Pancreas (tissue), 10 donors: Measurements from ENCODE around the gene HNRNPUL1. TPM values are rescaled to one million over a fixed set of nuclear protein-coding genes. Genes with fewer than 3 reads are reported as not detected.

Experiments used
- ATAC-seq, 4 donors: fragments of 200-7000 bp; cut with Tn5 transposase; one replicate each; pipeline versions ENCODE4 v1.8.0 to v1.9.1; 2020; ENCODE audit warnings: mild to moderate bottlenecking in 4 of 4, moderate library complexity in 4 of 4
- DNase-seq, 6 donors: peaks; one replicate each; pipeline ENCODE4 v3.0.0-alpha.2; 2020
- FAIRE-seq: peaks from 2 replicates; lab custom pipeline; 2012; peaks lifted over from hg19 to GRCh38; lab: Jason Lieb, UNC
- H3K27ac ChIP-seq, 4 donors: fragments of 200-600 bp; sonication (generic); 1 replicate in 3 of 4; 2 replicates in 1 of 4; pipeline versions ENCODE4 v1.5.0 to v1.8.0; 2020
- H3K27me3 ChIP-seq, 4 donors: fragments of 200-600 bp; one replicate each; pipeline ENCODE4 v1.8.0; 2021
- H3K36me3 ChIP-seq, 3 donors: fragments of 200-600 bp; sonication (generic) in 1 of 3; one replicate each; pipeline versions ENCODE4 v1.5.0 to v1.8.0; 2020 to 2021
- H3K4me1 ChIP-seq, 3 donors: fragments of 200-600 bp; one replicate each; pipeline ENCODE4 v1.8.0; 2021
- H3K4me3 ChIP-seq, 4 donors: fragments of 200-600 bp; sonication (generic) in 2 of 4; one replicate each; pipeline versions ENCODE4 v1.5.0 to v1.8.0; 2020 to 2021
- H3K9me3 ChIP-seq, 4 donors: fragments of 200-600 bp; one replicate each; pipeline ENCODE4 v1.8.0; 2021
- CTCF ChIP-seq, 4 donors: fragments of 200-600 bp; sonication (generic) in 3 of 4; IDR thresholded peaks; one replicate each; pipeline versions ENCODE4 v1.5.0 to v1.8.0; 2021; ENCODE audit warnings: antibody characterized with exemption in 4 of 4
- WGBS, 2 donors: extraction: QIAGEN DNeasy Blood & Tissue Kit; methylation state at CpG; one replicate each; pipeline ENCODE4 v1.1.7; 2013; 5-methylcytosine and 5-hydroxymethylcytosine counted together
- intact Hi-C, 3 donors: fragments of 100-400 bp; cut with DNase I; formaldehyde crosslinking; loops; one replicate each; pipeline versions ENCODE4 v1.11.1 to v1.14.2; 2022
- polyA plus RNA-seq, 2 donors: library from polyadenylated mRNA; stranded (reverse); fragments of 200-250 nt; gene quantifications; one replicate each; pipeline ENCODE4 v1.2.3, GENCODE V29; 2013
- total RNA-seq, 6 donors: library from RNA; stranded (reverse); fragmentation: NEBNext Ultra II Directional in 4 of 6; extraction: Animal tissue kit (Norgen Biotek cat#: 25700) in 4 of 6; gene quantifications; one replicate each; pipeline versions ENCODE4 v1.2.1 to v1.2.4, GENCODE V29; 2021 to 2023
- donor health status: healthy with polysubstance abuse.
- donor health status: DM: no; HTN: no; CAD: no; lungs with moderate emphysema.
- donor health status: DM: no; HTN: no; CAD: no.
- donor health status: control.
- donor health status: control.
- donor health status: Bipolar disorder and iron deficiency.
- donor health status: DM: yes; HTN: yes; CAD: no.
- donor health status: DM: no; HTN: no; CAD: no.
- donor health status: DM: no; HTN: no; CAD: no.
- donor health status: DM: yes; HTN: yes; CAD: no.

The HNRNPUL1 gene
- total and polyA plus RNA-seq, 8 donors, result 49.2 to 101 (median 82.1) TPM

- TF ChIP-seq CTCF (IDR thresholded peaks at IDR 0.05), result no peak
- Histone ChIP-seq H3K27ac (peak overlapping the region in 3 of 4 donors; percentile 40 to 67 (median 50)), H3K9me3 (no peaks in the 10 kb centered on the region), H3K36me3 (peaks cover 9 to 73% (median 40%) of the 10 kb centered on the region in 3 donors), H3K27me3 (no peaks in the 10 kb centered on the region), H3K4me3 (no peak overlapping the region), H3K4me1 (peaks cover 0 to 12% (median 0%) of the 10 kb centered on the region in 3 donors)
- DNase-seq (no peak), ATAC-seq (peak in 2 of 4 donors; percentile 32 to 44), FAIRE-seq (no peak)
- 71 to 80% methylated on average over 7 of the region's 7 CpGs for WGBS, 2 donors
- intact Hi-C loops, result no loop called here
Observed at GRCh38 chr19:41297628-41298347, 33.6 kb downstream of the HNRNPUL1 start.

- Histone ChIP-seq H3K27me3 (no peaks in the 10 kb centered on the region), H3K4me1 (peaks cover 0 to 12% (median 0%) of the 10 kb centered on the region in 3 donors), H3K9me3 (no peaks in the 10 kb centered on the region), H3K4me3 (no peak overlapping the region), H3K36me3 (peaks cover 8 to 73% (median 37%) of the 10 kb centered on the region in 3 donors), H3K27ac (peak overlapping the region in 3 of 4 donors; percentile 40 to 67 (median 50))
- WGBS, 2 donors, result 48 to 50% methylated on average over 4 of the region's 4 CpGs
- DNase-seq (peak in 3 of 6 donors; percentile 59 to 71 (median 62)), ATAC-seq (peak in 3 of 4 donors; percentile 77 to 90 (median 82)), FAIRE-seq (no peak)
- intact Hi-C loops, result no loop called here
- TF ChIP-seq CTCF (IDR thresholded peaks at IDR 0.05), result no peak
Observed at GRCh38 chr19:41298348-41298964, 34.3 kb downstream of the HNRNPUL1 start.

- 76 to 80% methylated on average over 10 of the region's 10 CpGs for WGBS, 2 donors
- peaks cover 4 to 73% (median 37%) of the 10 kb centered on the region in 3 donors for H3K36me3 ChIP-seq
- no peak for DNase-seq
- no peak overlapping the region for H3K4me3 ChIP-seq
- no peak for FAIRE-seq
- H3K4me1 ChIP-seq, result peaks cover 0 to 12% (median 0%) of the 10 kb centered on the region in 3 donors
- intact Hi-C loops, result no loop called here
- H3K9me3 ChIP-seq, result no peaks in the 10 kb centered on the region
- TF ChIP-seq CTCF (IDR thresholded peaks at IDR 0.05), result no peak
- H3K27me3 ChIP-seq, result no peaks in the 10 kb centered on the region
- ATAC-seq, result peak in 1 of 4 donors; percentile 4
- H3K27ac ChIP-seq, result peak overlapping the region in 3 of 4 donors; percentile 6 to 67 (median 50)
Observed at GRCh38 chr19:41299046-41299754, 35.0 kb downstream of the HNRNPUL1 start.

- ATAC-seq, result peak in 2 of 4 donors; percentile 3 to 6
- Histone ChIP-seq H3K27me3 (no peaks in the 10 kb centered on the region), H3K36me3 (peaks cover 7 to 73% (median 37%) of the 10 kb centered on the region in 3 donors), H3K4me1 (peaks cover 0 to 12% (median 0%) of the 10 kb centered on the region in 3 donors), H3K4me3 (no peak overlapping the region), H3K9me3 (no peaks in the 10 kb centered on the region), H3K27ac (peak overlapping the region in 2 of 4 donors; percentile 50 to 67)
- no peak for DNase-seq
- intact Hi-C loops, result loop anchor here in 1 of 3 donors (10.0 kb wide), 1 partner anchor 95 kb away; no protein-coding TSS in a partner anchor
- 50 to 53% methylated on average over 4 of the region's 4 CpGs for WGBS, 2 donors
- FAIRE-seq, result no peak
- no peak for TF ChIP-seq CTCF (IDR thresholded peaks at IDR 0.05)
Observed at GRCh38 chr19:41299755-41300089, 35.5 kb downstream of the HNRNPUL1 start.
